ENCODE measurements around the gene ESM1. TPM values are rescaled to one million over a fixed set of nuclear protein-coding genes. Genes with fewer than 3 reads are reported as not detected.
"Not testable (repeated sequence)": the region's sequence is repeated elsewhere in the genome, so short reads cannot be mapped to it uniquely, and the experiment has no call there.

The ESM1 gene
- total RNA-seq, 2 donors from 2014 or later: 0.23 TPM; not detected in 1

DNA sequence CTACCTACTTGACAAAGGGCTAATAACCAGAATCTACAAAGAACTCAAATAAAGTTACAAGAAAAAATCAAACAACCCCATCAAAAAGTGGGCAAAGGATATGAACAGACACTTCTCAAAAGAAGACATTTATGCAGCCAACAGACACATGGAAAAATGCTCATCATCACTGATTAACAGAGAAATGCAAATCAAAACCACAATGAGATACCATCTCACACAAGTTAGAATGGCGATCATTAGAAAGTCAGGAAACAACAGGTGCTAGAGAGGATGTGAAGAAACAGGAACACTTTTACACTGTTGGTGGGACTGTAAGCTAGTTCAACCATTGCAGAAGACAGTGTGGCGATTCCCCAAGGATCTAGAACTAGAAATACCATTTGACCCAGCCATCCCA, 16.8 kb upstream of the ESM1 start:
- not testable (repeated sequence) for DNase-seq; H3K36me3 Mint-ChIP-seq (ENCODE audit: insufficient read depth in 2 of 2); H3K27ac Mint-ChIP-seq; H3K9me3 Mint-ChIP-seq; ATAC-seq (replicated peaks in 1 of 2); H3K27me3 Mint-ChIP-seq (ENCODE audit: low read depth); H3K4me3 Mint-ChIP-seq
- peaks cover 12% of the 10 kb centered on the region for H3K4me1 Mint-ChIP-seq (ENCODE audit: low read depth)

GRCh38 chr5:54997081-54997480, 11.7 kb upstream of the ESM1 start:
- ATAC-seq (replicated peaks in 1 of 2) (no peak), DNase-seq (no peak)
- H3K4me3 Mint-ChIP-seq: no peak overlapping the region
- no peak overlapping the region for H3K27ac Mint-ChIP-seq
- no peaks in the 10 kb centered on the region for H3K27me3 Mint-ChIP-seq (ENCODE audit: low read depth)
- peaks cover under 1 to 4% of the 10 kb centered on the region in 2 donors for H3K9me3 Mint-ChIP-seq
- H3K4me1 Mint-ChIP-seq (ENCODE audit: low read depth): peaks cover 20% of the 10 kb centered on the region
- peaks cover 0 to 3% of the 10 kb centered on the region in 2 donors for H3K36me3 Mint-ChIP-seq (ENCODE audit: insufficient read depth in 2 of 2)

- Mint-ChIP-seq H3K27ac (no peak overlapping the region), H3K4me3 (no peak overlapping the region), H3K27me3 (ENCODE audit: low read depth) (no peaks in the 10 kb centered on the region), H3K9me3 (peaks cover 0 to 4% of the 10 kb centered on the region in 2 donors), H3K4me1 (ENCODE audit: low read depth) (peaks cover 15% of the 10 kb centered on the region), H3K36me3 (ENCODE audit: insufficient read depth in 2 of 2) (no peaks in the 10 kb centered on the region)
- DNase-seq (no peak), ATAC-seq (replicated peaks in 1 of 2) (no peak)
Measured at GRCh38 chr5:54996466-54996865, 11.1 kb upstream of the ESM1 start.

DNA sequence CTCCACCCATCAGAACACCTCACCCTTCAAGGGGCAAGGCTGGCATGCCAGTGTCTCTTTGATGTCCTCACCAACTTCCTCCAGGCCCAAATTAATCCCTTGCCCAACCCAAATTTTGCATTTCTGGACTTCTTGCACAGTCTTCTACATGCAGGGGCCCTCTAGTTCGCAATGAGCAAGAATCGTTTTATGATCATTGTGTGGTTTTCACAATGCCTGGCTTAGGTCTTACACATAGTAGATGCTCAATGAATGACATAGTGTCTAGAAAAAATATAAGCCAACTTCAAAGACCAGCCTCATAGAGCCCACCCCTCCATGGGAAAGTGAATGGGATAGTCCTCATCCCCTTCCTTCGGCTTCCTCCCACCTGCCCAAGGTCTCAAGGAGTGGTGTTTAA, 9.8 kb upstream of the ESM1 start:
- Mint-ChIP-seq H3K9me3 (peaks cover 0 to 4% of the 10 kb centered on the region in 2 donors), H3K4me3 (no peak overlapping the region), H3K36me3 (ENCODE audit: insufficient read depth in 2 of 2) (no peaks in the 10 kb centered on the region), H3K4me1 (ENCODE audit: low read depth) (peaks cover 20% of the 10 kb centered on the region), H3K27me3 (ENCODE audit: low read depth) (peaks cover 10% of the 10 kb centered on the region), H3K27ac (no peak overlapping the region)
- DNase-seq (no peak), ATAC-seq (replicated peaks in 1 of 2) (no peak)

- peaks cover 19% of the 10 kb centered on the region for H3K4me1 Mint-ChIP-seq (ENCODE audit: low read depth)
- peaks cover 0 to 4% of the 10 kb centered on the region in 2 donors for H3K9me3 Mint-ChIP-seq
- DNase-seq (no peak), ATAC-seq (replicated peaks in 1 of 2) (no peak)
- H3K27ac Mint-ChIP-seq: no peak overlapping the region
- no peaks in the 10 kb centered on the region for H3K36me3 Mint-ChIP-seq (ENCODE audit: insufficient read depth in 2 of 2)
- H3K4me3 Mint-ChIP-seq: no peak overlapping the region
- H3K27me3 Mint-ChIP-seq (ENCODE audit: low read depth): peaks cover 10% of the 10 kb centered on the region
Measured at GRCh38 chr5:54994628-54995027, 9.2 kb upstream of the ESM1 start.

DNA sequence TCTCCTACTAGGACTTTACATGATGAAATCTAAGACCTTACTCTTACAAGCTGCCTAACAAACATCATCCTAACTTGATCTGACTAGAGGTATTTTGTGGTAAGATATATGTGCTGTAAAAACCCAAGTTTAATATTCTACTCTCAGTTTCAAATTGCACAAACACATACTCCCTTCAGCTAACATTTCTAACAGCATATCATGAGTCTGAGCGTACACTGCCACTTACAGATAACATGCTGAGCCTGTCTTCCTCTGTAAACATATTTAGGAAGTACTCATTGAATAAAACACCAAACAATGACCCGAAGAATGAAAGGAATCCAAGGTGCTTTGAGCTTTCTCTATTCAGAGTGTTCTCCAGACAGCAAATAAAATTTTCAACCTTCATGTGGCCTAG, 7.9 kb upstream of the ESM1 start:
- DNase-seq: no peak
- Mint-ChIP-seq H3K4me1 (ENCODE audit: low read depth) (peaks cover 25% of the 10 kb centered on the region), H3K36me3 (ENCODE audit: insufficient read depth in 2 of 2) (no peaks in the 10 kb centered on the region), H3K27ac (no peak overlapping the region), H3K9me3 (no peaks in the 10 kb centered on the region), H3K27me3 (ENCODE audit: low read depth) (peaks cover 10% of the 10 kb centered on the region), H3K4me3 (no peak overlapping the region)
- ATAC-seq (replicated peaks in 1 of 2): peak in 1 of 2 donors; percentile 43

DNA sequence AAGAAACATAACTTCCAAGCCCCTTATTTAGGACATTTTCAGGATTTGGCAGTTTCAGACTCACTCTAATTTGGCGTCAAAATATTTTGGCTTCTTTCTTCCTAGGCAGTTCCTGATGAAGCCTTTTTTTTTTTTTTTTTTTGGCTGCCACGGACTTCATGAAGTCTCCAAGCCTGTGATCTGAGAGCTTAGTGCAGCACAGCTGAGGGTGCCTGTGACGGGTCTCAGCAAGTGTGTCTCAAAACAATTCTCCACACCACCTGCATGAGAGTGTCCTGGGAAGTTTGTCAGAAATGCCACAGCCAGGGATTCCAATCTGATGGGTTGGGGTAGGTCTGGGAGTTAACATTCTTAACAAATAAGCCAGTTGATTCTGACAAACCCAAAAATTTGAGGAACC, 6.0 kb upstream of the ESM1 start:
- H3K4me3 Mint-ChIP-seq: no peak overlapping the region
- H3K27ac Mint-ChIP-seq: no peak overlapping the region
- H3K27me3 Mint-ChIP-seq (ENCODE audit: low read depth): peaks cover 10% of the 10 kb centered on the region
- ATAC-seq (replicated peaks in 1 of 2): no peak
- no peaks in the 10 kb centered on the region for H3K9me3 Mint-ChIP-seq
- no peaks in the 10 kb centered on the region for H3K36me3 Mint-ChIP-seq (ENCODE audit: insufficient read depth in 2 of 2)
- no peak for DNase-seq
- peaks cover 28% of the 10 kb centered on the region for H3K4me1 Mint-ChIP-seq (ENCODE audit: low read depth)

- H3K9me3 Mint-ChIP-seq: no peaks in the 10 kb centered on the region
- H3K4me3 Mint-ChIP-seq: no peak overlapping the region
- DNase-seq (no peak), ATAC-seq (replicated peaks in 1 of 2) (no peak)
- H3K36me3 Mint-ChIP-seq (ENCODE audit: insufficient read depth in 2 of 2): no peaks in the 10 kb centered on the region
- no peak overlapping the region for H3K27ac Mint-ChIP-seq
- H3K4me1 Mint-ChIP-seq (ENCODE audit: low read depth): peaks cover 34% of the 10 kb centered on the region
- H3K27me3 Mint-ChIP-seq (ENCODE audit: low read depth): peaks cover 10% of the 10 kb centered on the region
Measured at GRCh38 chr5:54990841-54991258, 5.5 kb upstream of the ESM1 start.

DNA sequence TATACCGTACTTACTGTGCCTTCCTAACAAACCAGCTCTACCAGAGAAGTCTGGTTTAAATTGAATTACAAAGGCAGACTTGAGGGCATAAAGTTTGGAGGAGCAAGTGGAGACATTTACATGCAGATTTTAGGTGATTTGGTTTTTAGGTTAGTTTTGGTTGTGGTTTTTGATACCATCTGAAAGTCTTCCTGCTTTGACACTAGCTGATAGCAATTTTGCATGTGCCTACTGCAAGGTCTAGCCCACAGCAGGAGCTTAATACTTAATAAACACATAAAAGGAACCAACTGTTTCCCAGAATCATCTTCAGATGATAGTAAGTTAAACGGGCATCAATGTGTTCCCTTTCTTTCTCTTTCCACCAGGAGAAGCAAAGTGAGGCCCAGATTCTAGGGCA, 3.4 kb upstream of the ESM1 start:
- DNase-seq (no peak), ATAC-seq (replicated peaks in 1 of 2) (no peak)
- H3K27ac Mint-ChIP-seq: no peak overlapping the region
- no peak overlapping the region for H3K4me3 Mint-ChIP-seq
- peaks cover 24% of the 10 kb centered on the region for H3K27me3 Mint-ChIP-seq (ENCODE audit: low read depth)
- no peaks in the 10 kb centered on the region for H3K36me3 Mint-ChIP-seq (ENCODE audit: insufficient read depth in 2 of 2)
- H3K9me3 Mint-ChIP-seq: no peaks in the 10 kb centered on the region
- peaks cover 43% of the 10 kb centered on the region for H3K4me1 Mint-ChIP-seq (ENCODE audit: low read depth)

GRCh38 chr5:54988218-54988617, 2.8 kb upstream of the ESM1 start:
- no peak for DNase-seq
- H3K9me3 Mint-ChIP-seq: no peaks in the 10 kb centered on the region
- no peaks in the 10 kb centered on the region for H3K36me3 Mint-ChIP-seq (ENCODE audit: insufficient read depth in 2 of 2)
- peaks cover 37% of the 10 kb centered on the region for H3K4me1 Mint-ChIP-seq (ENCODE audit: low read depth)
- H3K27me3 Mint-ChIP-seq (ENCODE audit: low read depth): peaks cover 25% of the 10 kb centered on the region
- ATAC-seq (replicated peaks in 1 of 2): no peak
- H3K4me3 Mint-ChIP-seq: no peak overlapping the region
- H3K27ac Mint-ChIP-seq: no peak overlapping the region

DNA sequence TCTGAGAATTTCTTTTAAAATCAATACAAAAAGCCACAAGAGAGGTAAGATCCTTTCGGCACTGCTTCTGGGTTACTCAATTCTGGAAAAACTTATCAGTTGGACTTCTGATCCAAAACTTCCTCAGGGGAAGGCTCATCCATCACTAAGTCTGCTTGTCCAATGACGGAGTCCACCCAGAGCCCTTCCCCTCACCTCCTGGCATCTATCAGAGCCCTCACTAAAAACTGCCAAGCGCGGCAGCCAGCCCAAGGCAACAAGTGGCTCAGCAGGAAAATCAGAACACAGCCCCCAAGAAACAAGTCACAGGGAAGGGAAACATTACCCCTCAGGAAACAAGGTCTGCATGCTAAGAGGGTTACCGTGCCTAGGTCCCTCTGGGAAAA, 869 bp upstream of the ESM1 start:
- Mint-ChIP-seq H3K4me3 (no peak overlapping the region), H3K27me3 (ENCODE audit: low read depth) (peaks cover 38% of the 10 kb centered on the region), H3K36me3 (ENCODE audit: insufficient read depth in 2 of 2) (no peaks in the 10 kb centered on the region), H3K4me1 (ENCODE audit: low read depth) (peaks cover 35% of the 10 kb centered on the region), H3K27ac (no peak overlapping the region), H3K9me3 (no peaks in the 10 kb centered on the region)
- DNase-seq: no peak
- ATAC-seq (replicated peaks in 1 of 2): no peak

DNA sequence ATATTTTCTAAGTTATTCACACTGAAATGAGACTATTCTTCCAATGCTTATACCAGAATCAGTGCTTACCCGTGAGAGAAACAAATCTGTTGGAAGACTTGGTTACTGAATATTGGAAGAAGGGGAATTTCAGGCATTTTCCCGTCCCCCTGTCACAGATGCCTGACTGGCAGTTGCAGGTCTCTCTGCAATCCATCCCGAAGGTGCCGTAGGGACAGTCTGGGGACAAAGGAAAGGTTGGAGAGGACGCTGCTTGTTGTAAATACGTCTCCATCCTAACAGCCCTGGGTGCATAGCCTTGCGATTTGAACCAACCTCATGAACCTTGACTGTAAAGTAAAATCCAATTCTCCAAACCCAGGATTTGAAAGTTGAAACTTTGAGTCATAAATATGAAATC, 3.5 kb downstream of the ESM1 start:
- Mint-ChIP-seq H3K36me3 (ENCODE audit: insufficient read depth in 2 of 2) (no peaks in the 10 kb centered on the region), H3K27ac (no peak overlapping the region), H3K4me1 (ENCODE audit: low read depth) (peaks cover 16% of the 10 kb centered on the region), H3K4me3 (no peak overlapping the region), H3K27me3 (ENCODE audit: low read depth) (peaks cover 45% of the 10 kb centered on the region), H3K9me3 (no peaks in the 10 kb centered on the region)
- no peak for ATAC-seq (replicated peaks in 1 of 2)
- DNase-seq: no peak

- ATAC-seq (replicated peaks in 1 of 2) (no peak), DNase-seq (no peak)
- Mint-ChIP-seq H3K27ac (no peak overlapping the region), H3K4me1 (ENCODE audit: low read depth) (peaks cover 6% of the 10 kb centered on the region), H3K4me3 (no peak overlapping the region), H3K36me3 (ENCODE audit: insufficient read depth in 2 of 2) (no peaks in the 10 kb centered on the region), H3K9me3 (no peaks in the 10 kb centered on the region), H3K27me3 (ENCODE audit: low read depth) (peaks cover 13% of the 10 kb centered on the region)
Measured at GRCh38 chr5:54975701-54976100, 9.7 kb downstream of the ESM1 start.

DNA sequence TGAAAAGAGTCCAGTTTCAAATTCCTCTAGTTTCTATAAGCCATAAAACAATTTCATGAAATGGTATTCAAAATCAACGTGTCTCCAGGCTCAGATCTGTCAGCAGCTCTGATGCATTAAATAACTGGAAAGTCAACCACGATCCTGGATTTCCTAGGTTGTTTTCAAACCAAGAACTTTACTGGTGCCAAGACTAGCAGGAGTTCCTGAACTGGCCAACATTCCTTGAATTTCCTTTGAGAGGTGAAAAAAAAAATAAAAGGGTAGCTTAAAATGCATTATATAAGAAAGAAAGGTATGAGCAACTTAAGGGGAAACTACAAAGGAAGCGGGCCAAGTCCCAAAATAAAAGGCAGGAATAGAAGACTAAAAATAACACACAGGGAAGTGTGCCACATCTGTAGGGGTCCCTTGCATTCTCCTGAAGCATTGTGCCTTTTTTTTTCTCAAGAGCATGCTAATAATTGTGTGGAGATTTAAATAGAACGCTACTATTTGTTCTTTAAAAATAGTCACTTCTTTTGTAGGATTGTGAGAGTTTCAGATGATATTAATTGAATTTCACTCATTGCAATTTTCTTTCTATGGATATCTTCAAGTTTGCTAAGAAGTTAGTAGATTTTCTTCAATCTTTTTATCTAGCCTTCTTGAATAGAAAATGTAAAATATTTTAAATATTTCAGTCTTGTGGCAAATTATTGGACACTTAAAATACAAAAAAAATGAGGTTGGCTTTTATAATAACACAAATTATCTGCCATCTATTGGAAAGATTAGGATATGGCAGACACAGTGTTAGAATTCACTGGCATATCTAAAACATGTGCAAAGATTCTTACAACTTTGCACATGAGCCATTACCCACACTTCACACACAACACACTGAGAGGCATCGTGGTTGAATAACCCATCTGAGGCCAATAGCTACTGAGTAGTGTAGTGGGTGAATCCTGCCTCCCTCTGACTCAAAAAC, 15.3 kb downstream of the ESM1 start:
- no peak overlapping the region for H3K27ac Mint-ChIP-seq
- no peak for ATAC-seq (replicated peaks in 1 of 2)
- H3K27me3 Mint-ChIP-seq (ENCODE audit: low read depth): no peaks in the 10 kb centered on the region
- H3K9me3 Mint-ChIP-seq: no peaks in the 10 kb centered on the region
- no peaks in the 10 kb centered on the region for H3K4me1 Mint-ChIP-seq (ENCODE audit: low read depth)
- H3K4me3 Mint-ChIP-seq: no peak overlapping the region
- DNase-seq: no peak
- H3K36me3 Mint-ChIP-seq (ENCODE audit: insufficient read depth in 2 of 2): no peaks in the 10 kb centered on the region

Measured in activated T-cell treated with anti-CD3 and anti-CD28 coated beads, Interleukin-2, amount 50 U/mL, for 72 hours (primary cell).